SK-N-SH treated with all-trans-retinoic acid at 6 μM for 48 hours (cell line): Measurements from ENCODE around the gene NEK7.

ENCODE experiments used
- ATAC-seq: fragments of 200-7000 bp; cut with Tn5 transposase; 3 replicates; pipeline ENCODE4 v1.9.1; 2020; ENCODE audit warnings: mild to moderate bottlenecking, moderate library complexity
- ARNTL ChIP-seq: fragments of 450-650 bp; formaldehyde crosslinking; IDR thresholded peaks from 2 replicates; pipeline ENCODE4 v1.5.0; 2020; ENCODE audit warnings: low read depth, mild to moderate bottlenecking, moderate library complexity, borderline replicate concordance
- BACH2 ChIP-seq: fragments of 250-450 bp; sonication (Bioruptor Pico); IDR thresholded peaks from 2 replicates; pipeline ENCODE4 v1.9.0; 2021; ENCODE audit warnings: mild to moderate bottlenecking, borderline replicate concordance
- CREB5 ChIP-seq: fragments of 250-450 bp; sonication (Bioruptor Pico); IDR thresholded peaks from 2 replicates; pipeline ENCODE4 v1.5.1; 2020; ENCODE audit warnings: low read depth, mild to moderate bottlenecking, moderate library complexity
- CSDC2 ChIP-seq: fragments of 250-450 bp; sonication (Bioruptor Pico); IDR thresholded peaks from 2 replicates; pipeline ENCODE4 v1.5.0; 2020; ENCODE audit warnings: mild to moderate bottlenecking, moderate library complexity
- CSRNP3 ChIP-seq: fragments of 250-450 bp; sonication (Bioruptor Pico); IDR thresholded peaks from 2 replicates; pipeline ENCODE4 v1.5.1; 2021; ENCODE audit warnings: mild to moderate bottlenecking, moderate library complexity
- ESRRG ChIP-seq: fragments of 250-450 bp; sonication (Bioruptor Pico); IDR thresholded peaks from 2 replicates; pipeline ENCODE4 v1.6.1; 2021; ENCODE audit warnings: mild to moderate bottlenecking
- GLIS3 ChIP-seq: fragments of 250-450 bp; sonication (Bioruptor Pico); IDR thresholded peaks from 2 replicates; pipeline ENCODE4 v1.5.0; 2020; ENCODE audit warnings: mild to moderate bottlenecking, moderate library complexity
- ISL1 ChIP-seq: fragments of 250-450 bp; sonication (Bioruptor Pico); IDR thresholded peaks from 2 replicates; pipeline ENCODE4 v2.1.2; 2022; ENCODE audit warnings: mild to moderate bottlenecking, moderate library complexity
- OSR1 ChIP-seq: fragments of 250-450 bp; sonication (Bioruptor Pico); IDR thresholded peaks from 2 replicates; pipeline ENCODE4 v1.8.0; 2022; ENCODE audit warnings: moderate library complexity, mild to moderate bottlenecking, inconsistent platforms
- PPARA ChIP-seq: fragments of 250-450 bp; sonication (Bioruptor Pico); IDR thresholded peaks from 2 replicates; pipeline ENCODE4 v1.5.0; 2020; ENCODE audit warnings: mild to moderate bottlenecking, borderline replicate concordance
- RARB ChIP-seq: fragments of 250-450 bp; sonication (Bioruptor Pico); IDR thresholded peaks from 2 replicates; pipeline ENCODE4 v1.8.0; 2021; ENCODE audit warnings: mild to moderate bottlenecking, moderate library complexity
- SNAI2 ChIP-seq: fragments of 250-450 bp; sonication (Bioruptor Pico); IDR thresholded peaks from 2 replicates; pipeline ENCODE4 v1.5.0; 2020; ENCODE audit warnings: mild to moderate bottlenecking, moderate library complexity
- TCF4 ChIP-seq: fragments of 250-450 bp; sonication (Bioruptor Pico); IDR thresholded peaks from 2 replicates; pipeline ENCODE4 v1.8.0; 2021; ENCODE audit warnings: mild to moderate bottlenecking, moderate library complexity, borderline replicate concordance
- ZC3H10 ChIP-seq: fragments of 250-450 bp; sonication (Bioruptor Pico); IDR thresholded peaks from 2 replicates; pipeline ENCODE4 v1.5.1; 2021; ENCODE audit warnings: mild to moderate bottlenecking, moderate library complexity
- ZFP3 ChIP-seq: fragments of 250-450 bp; sonication (Bioruptor Pico); IDR thresholded peaks from 2 replicates; pipeline ENCODE4 v1.5.0; 2020; ENCODE audit warnings: mild to moderate bottlenecking, moderate library complexity
- ZNF565 ChIP-seq: fragments of 450-650 bp; formaldehyde crosslinking; conservative IDR thresholded peaks from 2 replicates; pipeline ENCODE4 v1.5.0; 2020; ENCODE audit warnings: low read depth, mild to moderate bottlenecking, moderate library complexity
- ZNF8 ChIP-seq: fragments of 450-650 bp; formaldehyde crosslinking; IDR thresholded peaks from 2 replicates; pipeline ENCODE4 v1.5.0; 2020; ENCODE audit warnings: mild to moderate bottlenecking, moderate library complexity
- TF ChIP-seq, protein P1 (sequence below): fragments of 250-450 bp; sonication (Bioruptor Pico); IDR thresholded peaks from 2 replicates; pipeline ENCODE4 v1.8.0; 2021; ENCODE audit warnings: low read depth, mild to moderate bottlenecking, moderate library complexity, borderline replicate concordance

The NEK7 gene

GRCh38 chr1:198155253-198155652 is 1.5 kb upstream of the NEK7 start (continued):
- TF ChIP-seq ARNTL (no peak), CSDC2 (CRISPR knock-in tag) (no peak)
- TF ChIP-seq, protein P1, sequence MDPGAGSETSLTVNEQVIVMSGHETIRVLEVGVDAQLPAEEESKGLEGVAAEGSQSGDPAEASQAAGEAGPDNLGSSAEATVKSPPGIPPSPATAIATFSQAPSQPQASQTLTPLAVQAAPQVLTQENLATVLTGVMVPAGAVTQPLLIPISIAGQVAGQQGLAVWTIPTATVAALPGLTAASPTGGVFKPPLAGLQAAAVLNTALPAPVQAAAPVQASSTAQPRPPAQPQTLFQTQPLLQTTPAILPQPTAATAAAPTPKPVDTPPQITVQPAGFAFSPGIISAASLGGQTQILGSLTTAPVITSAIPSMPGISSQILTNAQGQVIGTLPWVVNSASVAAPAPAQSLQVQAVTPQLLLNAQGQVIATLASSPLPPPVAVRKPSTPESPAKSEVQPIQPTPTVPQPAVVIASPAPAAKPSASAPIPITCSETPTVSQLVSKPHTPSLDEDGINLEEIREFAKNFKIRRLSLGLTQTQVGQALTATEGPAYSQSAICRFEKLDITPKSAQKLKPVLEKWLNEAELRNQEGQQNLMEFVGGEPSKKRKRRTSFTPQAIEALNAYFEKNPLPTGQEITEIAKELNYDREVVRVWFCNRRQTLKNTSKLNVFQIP (CRISPR knock-in tag): no peak
- TF ChIP-seq, all 23 proteins: peak for 0

DNA sequence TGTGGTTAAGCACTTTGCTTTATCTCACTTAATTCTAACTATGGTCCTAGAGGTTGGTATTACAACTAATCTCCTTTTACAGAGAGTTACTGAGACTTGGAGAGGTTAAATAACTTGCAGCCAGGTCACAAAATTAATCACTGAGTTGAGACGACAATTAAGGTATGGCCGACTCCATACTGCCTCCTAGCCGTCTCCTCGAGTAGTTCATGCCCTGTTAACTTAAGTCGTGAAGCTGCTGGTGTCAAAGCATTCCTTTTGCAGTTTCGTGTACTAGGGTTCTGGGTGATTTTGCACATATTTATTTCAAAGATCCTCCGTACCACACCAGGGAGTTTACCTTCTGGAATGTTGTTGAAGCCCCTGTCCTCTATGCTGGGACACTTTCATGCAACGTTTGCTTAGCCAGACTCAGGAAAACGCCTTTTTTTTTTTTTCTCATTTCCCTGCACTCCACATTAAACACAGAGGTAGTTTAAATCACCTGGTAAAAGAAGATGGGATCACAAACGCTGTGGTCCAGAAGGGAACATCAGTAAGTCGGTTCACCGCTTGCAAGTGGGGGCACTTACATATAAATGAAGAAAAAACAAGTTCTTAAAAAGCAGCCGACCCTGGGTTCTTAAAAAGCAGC is 570 bp upstream of the NEK7 start:
- no peak for TF ChIP-seq ZNF565 (CRISPR knock-in tag)
- no peak for TF ChIP-seq ZC3H10 (CRISPR knock-in tag)
- TF ChIP-seq, all 23 proteins: peak for 0
- ATAC-seq: peak; percentile 17

- TF ChIP-seq ARNTL: no peak
- TF ChIP-seq GLIS3 (CRISPR knock-in tag): no peak
- no peak for TF ChIP-seq ZNF8 (CRISPR knock-in tag)
- no peak for TF ChIP-seq ZFP3 (CRISPR knock-in tag)
- TF ChIP-seq SNAI2: no peak
- no peak for TF ChIP-seq CSDC2 (CRISPR knock-in tag)
- TF ChIP-seq BACH2 (CRISPR knock-in tag): no peak
- peak; percentile 51 for ATAC-seq
Measured at GRCh38 chr1:198157241-198157846, 546 bp downstream of the NEK7 start.

DNA sequence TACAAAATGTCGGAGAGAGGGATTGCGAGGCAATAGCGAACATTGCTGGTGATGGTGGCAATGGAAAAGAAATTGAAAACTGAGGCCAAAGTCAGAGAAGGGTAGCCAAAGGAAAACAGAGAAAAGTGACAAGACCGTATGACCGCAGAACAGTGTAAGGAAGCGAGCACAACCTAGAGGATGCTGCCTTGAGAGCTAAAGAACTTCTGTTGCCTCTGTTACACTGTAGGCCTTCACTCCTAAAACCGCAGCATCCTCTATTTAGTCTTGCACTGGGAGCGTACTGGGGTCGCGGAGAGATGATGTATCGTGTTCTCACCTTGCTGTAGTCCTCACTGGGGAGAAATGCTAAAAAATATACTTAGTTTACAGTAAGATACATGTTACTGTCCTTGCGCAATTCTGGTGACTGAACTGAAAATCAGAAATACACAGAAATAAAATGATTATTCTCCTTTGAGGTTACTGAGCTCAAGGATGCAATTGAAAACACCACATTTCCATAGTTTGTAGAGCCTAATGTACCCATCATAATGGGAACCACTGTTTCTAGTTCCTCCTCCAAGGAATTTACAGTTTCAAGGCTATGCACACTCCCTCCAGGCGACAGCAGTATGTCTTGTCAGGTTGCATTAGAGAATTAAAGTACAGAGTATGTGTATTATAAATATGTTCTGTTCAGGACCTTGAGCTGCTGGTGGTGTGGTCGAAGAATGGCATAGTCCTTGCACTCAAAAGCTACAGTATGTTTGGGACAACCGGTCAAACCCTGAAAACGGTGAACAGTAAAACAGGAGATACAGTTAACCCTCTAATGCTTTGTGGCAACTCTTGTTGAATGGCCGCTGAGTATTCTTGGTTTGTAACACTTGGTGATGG is 1.3 kb downstream of the NEK7 start:
- TF ChIP-seq ZNF8 (CRISPR knock-in tag): no peak
- TF ChIP-seq ISL1 (CRISPR knock-in tag): no peak
- no peak for TF ChIP-seq CREB5 (CRISPR knock-in tag)
- TF ChIP-seq, protein P1 (CRISPR knock-in tag): no peak
- no peak for TF ChIP-seq RARB (CRISPR knock-in tag)
- no peak for TF ChIP-seq CSRNP3
- TF ChIP-seq TCF4: no peak
- TF ChIP-seq PPARA (CRISPR knock-in tag): no peak
- no peak for TF ChIP-seq ESRRG (CRISPR knock-in tag)
- TF ChIP-seq OSR1: no peak
- TF ChIP-seq SNAI2: no peak

More for the DNA sequence above, 1.3 kb downstream of the NEK7 start:
- peak; percentile 24 for ATAC-seq
